Activated CD4-positive, CD25-positive, alpha-beta regulatory T cell treated with anti-CD3 and anti-CD28 coated beads, Interleukin-2, amount 50 U/mL, for 72 hours (primary cell): ENCODE measurements around the gene PARN.
"Not testable (repeated sequence)": the region's sequence is repeated elsewhere in the genome, so short reads cannot be mapped to it uniquely, and the experiment has no call there.

Experiments
- DNase-seq: peaks from one replicate; pipeline ENCODE4 v3.0.0; 2021

PARN gene

GRCh38 chr16:14630620-14631330, 715 bp upstream of the PARN start:
- DNase-seq, result not testable (repeated sequence)

GRCh38 chr16:14629612-14629918, 495 bp downstream of the PARN start:
- DNase-seq, result no peak

- no peak for DNase-seq
Observed at GRCh38 chr16:14628806-14629611, 1.1 kb downstream of the PARN start.

GRCh38 chr16:14627078-14627477, 3.0 kb downstream of the PARN start:
- DNase-seq, result no peak

GRCh38 chr16:14618566-14618965, 11.5 kb downstream of the PARN start:
- no peak for DNase-seq

GRCh38 chr16:14616280-14616679, 13.8 kb downstream of the PARN start:
- DNase-seq, result no peak

GRCh38 chr16:14613991-14614390, 16.1 kb downstream of the PARN start:
- no peak for DNase-seq

GRCh38 chr16:14611660-14612059, 18.4 kb downstream of the PARN start:
- no peak for DNase-seq

GRCh38 chr16:14609716-14610115, 20.3 kb downstream of the PARN start:
- no peak for DNase-seq

GRCh38 chr16:14608604-14609003, 21.5 kb downstream of the PARN start:
- no peak for DNase-seq

- no peak for DNase-seq
Observed at GRCh38 chr16:14608111-14608566, 21.9 kb downstream of the PARN start.

- no peak for DNase-seq
Observed at GRCh38 chr16:14606102-14606501, 24.0 kb downstream of the PARN start.

- DNase-seq, result no peak
Observed at GRCh38 chr16:14602443-14602963, 27.6 kb downstream of the PARN start.

GRCh38 chr16:14600164-14600563, 29.9 kb downstream of the PARN start:
- DNase-seq, result no peak

GRCh38 chr16:14586637-14587305, 43.3 kb downstream of the PARN start:
- DNase-seq, result no peak

- DNase-seq, result no peak
Observed at GRCh38 chr16:14585287-14585686, 44.8 kb downstream of the PARN start.

GRCh38 chr16:14580926-14581325, 49.1 kb downstream of the PARN start:
- DNase-seq, result not testable (repeated sequence)

- DNase-seq, result no peak
Observed at GRCh38 chr16:14579266-14579665, 50.8 kb downstream of the PARN start.

GRCh38 chr16:14576532-14576931, 53.5 kb downstream of the PARN start:
- no peak for DNase-seq

GRCh38 chr16:14576069-14576468, 54.0 kb downstream of the PARN start:
- no peak for DNase-seq

GRCh38 chr16:14574698-14575415, 55.2 kb downstream of the PARN start:
- not testable (repeated sequence) for DNase-seq

- DNase-seq, result no peak
Observed at GRCh38 chr16:14572535-14572934, 57.5 kb downstream of the PARN start.

GRCh38 chr16:14569213-14569612, 60.8 kb downstream of the PARN start:
- no peak for DNase-seq
